GM20000 (cell line): ENCODE data around the gene AIG1.
A peak's percentile ranks its signal among the peaks of the same experiment; 100 is the strongest.

Source experiments
- DNase-seq: peaks from one replicate; pipeline ENCODE4 v3.0.0; 2012; ENCODE audit warnings: low spot score
- CTCF ChIP-seq: IDR thresholded peaks from 2 replicates; pipeline ENCODE4 v1.5.1; 2012; ENCODE audit warnings: mild to moderate bottlenecking, control low read depth; ENCODE audit errors: extremely low read depth, missing control alignments

The AIG1 gene

DNA sequence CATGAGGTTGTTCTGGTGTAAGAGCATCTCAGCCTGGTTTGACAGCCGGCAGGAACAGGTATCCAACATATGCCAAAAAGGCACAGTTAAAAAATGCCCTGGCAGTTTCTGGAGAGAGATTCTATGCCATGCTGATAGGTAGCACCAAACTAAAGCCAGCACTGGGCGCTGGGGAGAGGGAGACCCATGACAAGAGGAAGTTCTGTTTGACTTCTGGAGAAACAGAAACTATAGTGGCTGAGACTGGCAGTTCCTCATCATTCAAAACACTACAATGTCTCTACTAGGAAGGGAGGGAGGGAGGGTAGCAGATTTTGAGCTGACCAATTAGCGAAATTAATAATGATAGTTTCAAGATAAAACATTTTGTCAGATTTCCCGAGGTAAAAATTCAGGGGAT is 215.7 kb downstream of the AIG1 start:
- DNase-seq = peak; percentile 46

DNA sequence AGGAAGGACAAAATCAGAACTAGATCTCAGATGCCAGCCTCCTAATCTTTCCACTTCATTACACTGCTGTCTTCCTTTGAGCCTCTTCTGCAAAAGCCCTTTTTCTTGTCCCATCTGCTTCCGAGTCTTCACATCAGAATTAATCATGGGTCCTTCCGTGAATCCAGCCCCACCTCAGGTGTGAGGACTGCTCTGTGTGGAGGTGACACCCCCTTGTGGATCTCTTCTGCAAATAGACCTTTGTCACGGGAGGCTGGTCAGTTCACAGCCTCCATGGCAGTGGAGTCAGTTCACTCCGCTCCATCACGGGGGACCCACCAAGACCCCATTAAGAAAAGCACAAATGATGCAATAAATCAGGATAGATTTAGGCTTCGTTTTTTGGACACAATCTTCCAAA is 218.7 kb downstream of the AIG1 start:
- DNase-seq = peak; percentile 28

More for the DNA sequence above, 215.7 kb downstream of the AIG1 start:
- no peak for TF ChIP-seq CTCF

GRCh38 chr6:143283887-143284645 is 223.4 kb downstream of the AIG1 start:
- no peak for TF ChIP-seq CTCF
- DNase-seq = no peak

More for the DNA sequence above, 218.7 kb downstream of the AIG1 start:
- no peak for TF ChIP-seq CTCF

- no peak for TF ChIP-seq CTCF
- DNase-seq = no peak
Measured at GRCh38 chr6:143286251-143286795, 225.6 kb downstream of the AIG1 start.

DNA sequence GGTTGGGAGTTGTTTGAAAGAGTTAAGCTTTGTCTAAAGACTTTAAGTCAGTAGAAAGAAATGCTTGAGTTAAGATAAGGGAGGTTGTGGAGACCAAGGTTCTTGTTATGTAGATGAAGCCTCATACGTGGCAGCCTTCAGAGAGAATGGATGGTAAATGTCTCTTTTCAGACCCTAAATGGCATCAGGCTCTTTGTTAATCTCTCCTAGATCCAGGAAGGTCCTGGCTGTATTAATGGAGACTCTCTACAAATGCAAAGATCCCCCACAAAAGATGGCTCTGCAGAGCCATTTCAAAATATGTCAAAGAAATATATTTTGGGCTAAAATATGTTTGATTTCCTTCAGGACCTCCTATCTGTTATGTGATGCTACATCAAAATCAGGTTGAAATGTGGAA is 228.2 kb downstream of the AIG1 start:
- no peak for TF ChIP-seq CTCF
- no peak for DNase-seq

- no peak for TF ChIP-seq CTCF
- no peak for DNase-seq
Measured at GRCh38 chr6:143290206-143290605, 229.5 kb downstream of the AIG1 start.

- no peak for TF ChIP-seq CTCF
- DNase-seq = no peak
Measured at GRCh38 chr6:143293523-143293922, 232.8 kb downstream of the AIG1 start.
